Caco-2 (cell line): ENCODE data around the gene RBPMS2. TPM values are rescaled to one million over a fixed set of nuclear protein-coding genes. Genes with fewer than 3 reads are reported as not detected.

Experiments used
- BruUV-seq: library from RNA; stranded (reverse); fragments of 400-500 nt; replicated peaks from 2 replicates; lab custom pipeline; 2021; lab: Mats Ljungman, UMichigan
- CTCF ChIA-PET: fragments of 300-600 bp; sonication (Branson Sonifier 250); formaldehyde crosslinking; loops from one replicate; lab custom pipeline; 2022; ENCODE audit warnings: antibody characterized with exemption; lab: Charles Lee
- POLR2A ChIA-PET: fragments of 300-600 bp; sonication (Branson Sonifier 250); formaldehyde crosslinking; loops from one replicate; lab custom pipeline; 2022; ENCODE audit warnings: antibody characterized with exemption; lab: Charles Lee
- DNase-seq, 2 experiments: peaks; one replicate each; pipeline versions ENCODE4 v3.0.0 to v3.0.0-alpha.2; 2020 to 2022
- H3K27me3 ChIP-seq: replicated peaks from 2 replicates; pipeline ENCODE4 v1.6.0; 2011; ENCODE audit warnings: low read length; ENCODE audit not compliant: control insufficient read depth, insufficient read depth
- H3K36me3 ChIP-seq: 2 replicates; pipeline ENCODE4 v1.5.1; 2011; ENCODE audit warnings: low read length; ENCODE audit not compliant: control insufficient read depth, insufficient read depth
- H3K4me1 ChIP-seq: fragments of 250-450 bp; sonication (Bioruptor Pico); 2 replicates; pipeline ENCODE4 v1.5.1; 2020; ENCODE audit warnings: mild to moderate bottlenecking
- H3K4me3 ChIP-seq: 2 replicates; pipeline ENCODE4 v1.5.1; 2011; ENCODE audit warnings: low read depth, mild to moderate bottlenecking, control low read depth, low read length
- H3K9me3 ChIP-seq: fragments of 250-450 bp; sonication (Bioruptor Pico); 2 replicates; pipeline ENCODE4 v1.5.1; 2020; ENCODE audit warnings: mild to moderate bottlenecking, moderate library complexity
- H3K27ac Mint-ChIP-seq: one replicate; pipeline ENCODE4 v1.8.0; 2022; ENCODE audit warnings: mixed read lengths; ENCODE audit not compliant: unreplicated experiment
- H3K27me3 Mint-ChIP-seq: one replicate; pipeline ENCODE4 v1.8.0; 2022; ENCODE audit warnings: mixed read lengths; ENCODE audit not compliant: insufficient read depth, unreplicated experiment
- H3K36me3 Mint-ChIP-seq: one replicate; pipeline ENCODE4 v1.8.0; 2022; ENCODE audit warnings: mild to moderate bottlenecking, mixed read lengths; ENCODE audit not compliant: insufficient read depth, unreplicated experiment
- H3K4me1 Mint-ChIP-seq: one replicate; pipeline ENCODE4 v1.8.0; 2022; ENCODE audit warnings: low read depth, mixed read lengths; ENCODE audit not compliant: unreplicated experiment
- H3K4me3 Mint-ChIP-seq: one replicate; pipeline ENCODE4 v1.8.0; 2022; ENCODE audit warnings: mild to moderate bottlenecking, moderate library complexity, mixed read lengths; ENCODE audit not compliant: unreplicated experiment
- H3K9me3 Mint-ChIP-seq: one replicate; pipeline ENCODE4 v1.8.0; 2022; ENCODE audit warnings: mixed read lengths; ENCODE audit not compliant: unreplicated experiment
- intact Hi-C: fragments of 100-400 bp; cut with micrococcal nuclease; formaldehyde crosslinking; loops from one replicate; pipeline ENCODE4 v1.10.0; 2022; ENCODE audit not compliant: unreplicated experiment
- total RNA-seq: library from RNA; stranded (reverse); gene quantifications from 2 replicates; pipeline ENCODE4 v1.2.3, GENCODE V29; 2022
- TF ChIP-seq, protein P1 (sequence below), 2 experiments: fragments of 200-600 bp in 1 of 2; IDR thresholded peaks; 1 replicate in 1 of 2; 2 replicates in 1 of 2; pipeline versions ENCODE4 v1.5.1 to v1.8.0; 2011 to 2022; ENCODE audit warnings: antibody characterized with exemption in 1 of 2, control low read depth in 1 of 2, inconsistent platforms in 1 of 2, low read depth in 1 of 2, low read length in 1 of 2, mild to moderate bottlenecking in 1 of 2, moderate library complexity in 1 of 2; ENCODE audit not compliant: insufficient read depth in 1 of 2, severe bottlenecking in 1 of 2, unreplicated experiment in 1 of 2

The RBPMS2 gene
- total RNA-seq, 1 experiment from 2014 or later = 9.3 TPM

GRCh38 chr15:64772964-64773363, 2.4 kb downstream of the RBPMS2 start:
- Mint-ChIP-seq H3K27ac (no peak overlapping the region), H3K27me3 (no peaks in the 10 kb centered on the region), H3K4me3 (no peak overlapping the region), H3K4me1 (no peaks in the 10 kb centered on the region), H3K36me3 (no peaks in the 10 kb centered on the region), H3K9me3 (no peaks in the 10 kb centered on the region)
- H3K36me3 ChIP-seq = no peaks in the 10 kb centered on the region
- H3K27me3 ChIP-seq = no peaks in the 10 kb centered on the region
- ChIA-PET CTCF (no interaction called here), POLR2A (no interaction called here)
- H3K4me1 ChIP-seq = no peaks in the 10 kb centered on the region; the same call in 1 of the 2 replicates
- no peak for DNase-seq
- TF ChIP-seq, protein P1, sequence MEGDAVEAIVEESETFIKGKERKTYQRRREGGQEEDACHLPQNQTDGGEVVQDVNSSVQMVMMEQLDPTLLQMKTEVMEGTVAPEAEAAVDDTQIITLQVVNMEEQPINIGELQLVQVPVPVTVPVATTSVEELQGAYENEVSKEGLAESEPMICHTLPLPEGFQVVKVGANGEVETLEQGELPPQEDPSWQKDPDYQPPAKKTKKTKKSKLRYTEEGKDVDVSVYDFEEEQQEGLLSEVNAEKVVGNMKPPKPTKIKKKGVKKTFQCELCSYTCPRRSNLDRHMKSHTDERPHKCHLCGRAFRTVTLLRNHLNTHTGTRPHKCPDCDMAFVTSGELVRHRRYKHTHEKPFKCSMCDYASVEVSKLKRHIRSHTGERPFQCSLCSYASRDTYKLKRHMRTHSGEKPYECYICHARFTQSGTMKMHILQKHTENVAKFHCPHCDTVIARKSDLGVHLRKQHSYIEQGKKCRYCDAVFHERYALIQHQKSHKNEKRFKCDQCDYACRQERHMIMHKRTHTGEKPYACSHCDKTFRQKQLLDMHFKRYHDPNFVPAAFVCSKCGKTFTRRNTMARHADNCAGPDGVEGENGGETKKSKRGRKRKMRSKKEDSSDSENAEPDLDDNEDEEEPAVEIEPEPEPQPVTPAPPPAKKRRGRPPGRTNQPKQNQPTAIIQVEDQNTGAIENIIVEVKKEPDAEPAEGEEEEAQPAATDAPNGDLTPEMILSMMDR (IDR thresholded peaks at IDR 0.05; ENCODE audit: insufficient read depth in 1 of 2, low read depth in 1 of 2, low read length in 1 of 2, severe bottlenecking in 1 of 2, unreplicated experiment in 1 of 2) = no peak
- no peak overlapping the region for H3K4me3 ChIP-seq
- no TSS peak for BruUV-seq
- intact Hi-C loops = no loop called here
- H3K9me3 ChIP-seq = no peaks in the 10 kb centered on the region

- H3K27ac Mint-ChIP-seq = no peak overlapping the region
- POLR2A ChIA-PET = interaction anchor here (0.5 to 0.6 kb wide), 2 partner anchors 53 to 109 kb away, joined by 3 to 5 read pairs; partner anchors contain the start of gene PIF1
Measured at GRCh38 chr15:64772488-64772887, 2.9 kb downstream of the RBPMS2 start.

GRCh38 chr15:64770626-64771025, 4.8 kb downstream of the RBPMS2 start:
- Mint-ChIP-seq H3K27ac (no peak overlapping the region), H3K4me3 (no peak overlapping the region), H3K27me3 (no peaks in the 10 kb centered on the region), H3K36me3 (no peaks in the 10 kb centered on the region), H3K9me3 (no peaks in the 10 kb centered on the region), H3K4me1 (no peaks in the 10 kb centered on the region)
- no TSS peak for BruUV-seq
- Histone ChIP-seq H3K4me3 (no peak overlapping the region), H3K9me3 (no peaks in the 10 kb centered on the region), H3K4me1 (no peaks in the 10 kb centered on the region; the same call in 1 of the 2 replicates), H3K36me3 (no peaks in the 10 kb centered on the region), H3K27me3 (no peaks in the 10 kb centered on the region)
- CTCF ChIA-PET = no interaction called here
- no peak for DNase-seq
- TF ChIP-seq, protein P1 (IDR thresholded peaks at IDR 0.05; ENCODE audit: insufficient read depth in 1 of 2, low read depth in 1 of 2, low read length in 1 of 2, severe bottlenecking in 1 of 2, unreplicated experiment in 1 of 2) = no peak
- intact Hi-C loops = no loop called here
- POLR2A ChIA-PET = no interaction called here

More at GRCh38 chr15:64772488-64772887, 2.9 kb downstream of the RBPMS2 start:
- Mint-ChIP-seq H3K27me3 (no peaks in the 10 kb centered on the region), H3K9me3 (no peaks in the 10 kb centered on the region), H3K4me3 (no peak overlapping the region), H3K4me1 (no peaks in the 10 kb centered on the region), H3K36me3 (no peaks in the 10 kb centered on the region)
- TF ChIP-seq, protein P1 (IDR thresholded peaks at IDR 0.05; ENCODE audit: insufficient read depth in 1 of 2, low read depth in 1 of 2, low read length in 1 of 2, severe bottlenecking in 1 of 2, unreplicated experiment in 1 of 2) = no peak
- Histone ChIP-seq H3K27me3 (no peaks in the 10 kb centered on the region), H3K4me1 (no peaks in the 10 kb centered on the region; the same call in 1 of the 2 replicates), H3K36me3 (no peaks in the 10 kb centered on the region), H3K4me3 (no peak overlapping the region), H3K9me3 (no peaks in the 10 kb centered on the region)
- no peak for DNase-seq
- BruUV-seq = no TSS peak
- intact Hi-C loops = no loop called here
- CTCF ChIA-PET = no interaction called here
